A673 (cell line): ENCODE results near the gene ABCA4. TPM values are rescaled to one million over a fixed set of nuclear protein-coding genes. Genes with fewer than 3 reads are reported as not detected.

ENCODE experiments used
- BruUV-seq: library from RNA; stranded (reverse); fragments of 400-500 nt; replicated peaks from 2 replicates; lab custom pipeline; 2021; lab: Mats Ljungman, UMichigan
- CTCF ChIA-PET: fragments of 300-600 bp; sonication (Branson Sonifier 250); formaldehyde crosslinking; loops from one replicate; lab custom pipeline; 2022; ENCODE audit warnings: antibody characterized with exemption; lab: Charles Lee
- POLR2A ChIA-PET: fragments of 300-600 bp; sonication (Branson Sonifier 250); formaldehyde crosslinking; loops from one replicate; lab custom pipeline; 2022; ENCODE audit warnings: antibody characterized with exemption; ENCODE audit not compliant: low non-redundant PET; lab: Charles Lee
- DNase-seq: peaks from one replicate; pipeline ENCODE4 v3.0.0-alpha.2; 2015; ENCODE audit warnings: low spot score
- H3K27ac ChIP-seq: fragments of 200-600 bp; sonication (generic); 2 replicates; pipeline ENCODE4 v1.5.1; 2016; ENCODE audit warnings: mixed run types, low read depth, mild to moderate bottlenecking, mixed read lengths, antibody characterized with exemption, low read length; ENCODE audit not compliant: poor library complexity, severe bottlenecking
- H3K27me3 ChIP-seq: fragments of 200-600 bp; sonication (generic); replicated peaks from 2 replicates; pipeline ENCODE4 v1.6.1; 2017; ENCODE audit warnings: mixed run types, low read depth, mild to moderate bottlenecking, mixed read lengths, antibody characterized with exemption, low read length; ENCODE audit not compliant: insufficient read depth, poor library complexity
- H3K36me3 ChIP-seq: fragments of 200-600 bp; sonication (generic); 2 replicates; pipeline ENCODE4 v1.6.1; 2016; ENCODE audit warnings: mixed run types, mild to moderate bottlenecking, mixed read lengths, antibody characterized with exemption, low read length; ENCODE audit not compliant: insufficient read depth, poor library complexity, severe bottlenecking
- H3K4me1 ChIP-seq: fragments of 200-600 bp; sonication (generic); 2 replicates; pipeline ENCODE4 v1.6.1; 2017; ENCODE audit warnings: mixed run types, mild to moderate bottlenecking, mixed read lengths, antibody characterized with exemption, low read length; ENCODE audit not compliant: insufficient read depth, poor library complexity, severe bottlenecking
- H3K4me3 ChIP-seq: fragments of 200-600 bp; sonication (generic); 2 replicates; pipeline ENCODE4 v1.5.1; 2016; ENCODE audit warnings: low read depth, mixed run types, mild to moderate bottlenecking, mixed read lengths, low read length; ENCODE audit not compliant: poor library complexity, severe bottlenecking
- H3K9me3 ChIP-seq: fragments of 200-600 bp; sonication (generic); 2 replicates; pipeline ENCODE4 v1.6.1; 2016; ENCODE audit warnings: mixed run types, low read depth, mild to moderate bottlenecking, mixed read lengths, antibody characterized with exemption, low read length; ENCODE audit not compliant: poor library complexity, severe bottlenecking
- CTCF ChIP-seq: fragments of 300-800, 200-600 bp; sonication (generic); conservative IDR thresholded peaks from 2 replicates; pipeline ENCODE4 v1.5.1; 2017; ENCODE audit warnings: low read depth, mild to moderate bottlenecking, antibody characterized with exemption, low read length, moderate library complexity, mixed read lengths
- EZH2 ChIP-seq: fragments of 200-600 bp; sonication (generic); IDR thresholded peaks from 2 replicates; pipeline ENCODE4 v1.6.1; 2017; ENCODE audit warnings: borderline replicate concordance, low read depth, mild to moderate bottlenecking, mixed read lengths, antibody characterized with exemption, low read length; ENCODE audit not compliant: poor library complexity, severe bottlenecking
- intact Hi-C: fragments of 100-400 bp; cut with micrococcal nuclease; formaldehyde crosslinking; loops from one replicate; pipeline ENCODE4 v1.10.0; 2022; ENCODE audit not compliant: unreplicated experiment
- total RNA-seq: library from RNA; stranded (reverse); gene quantifications from 2 replicates; pipeline ENCODE4 v1.2.3, GENCODE V29; 2021

ABCA4 gene
- total RNA-seq, 1 experiment from 2014 or later: 0.09 TPM

- Histone ChIP-seq H3K9me3 (no peaks in the 10 kb centered on the region), H3K27me3 (no peaks in the 10 kb centered on the region), H3K4me1 (no peaks in the 10 kb centered on the region), H3K36me3 (no peaks in the 10 kb centered on the region), H3K27ac (no peak overlapping the region), H3K4me3 (no peak overlapping the region)
- ChIA-PET POLR2A (interaction anchor here (0.6 kb wide), 1 partner anchor 154 kb away, joined by 11 read pairs; no protein-coding TSS in a partner anchor), CTCF (no interaction called here)
- DNase-seq: no peak
- TF ChIP-seq CTCF (no peak), EZH2 (no peak)
- intact Hi-C loops: no loop called here
- no TSS peak for BruUV-seq
Observed at GRCh38 chr1:94014087-94014486, 106.9 kb downstream of the ABCA4 start.

- H3K4me1 ChIP-seq: no peaks in the 10 kb centered on the region
- no peaks in the 10 kb centered on the region for H3K27me3 ChIP-seq
- ChIA-PET POLR2A (no interaction called here), CTCF (no interaction called here)
- no peaks in the 10 kb centered on the region for H3K36me3 ChIP-seq
- no peak overlapping the region for H3K4me3 ChIP-seq
- no peak for TF ChIP-seq CTCF
- intact Hi-C loops: no loop called here
- H3K9me3 ChIP-seq: no peaks in the 10 kb centered on the region
- no peak for DNase-seq
- H3K27ac ChIP-seq: no peak overlapping the region
- BruUV-seq: no TSS peak
Observed at GRCh38 chr1:94013367-94013878, 107.5 kb downstream of the ABCA4 start.

GRCh38 chr1:94012708-94013366 lies 108.1 kb downstream of the ABCA4 start:
- Histone ChIP-seq H3K27me3 (no peaks in the 10 kb centered on the region), H3K4me3 (no peak overlapping the region), H3K4me1 (no peaks in the 10 kb centered on the region), H3K36me3 (no peaks in the 10 kb centered on the region), H3K9me3 (no peaks in the 10 kb centered on the region), H3K27ac (no peak overlapping the region)
- BruUV-seq: no TSS peak
- TF ChIP-seq EZH2 (no peak), CTCF (no peak)
- CTCF ChIA-PET: interaction anchor here (1.3 kb wide), 1 partner anchor 13 kb away, joined by 4 read pairs; no protein-coding TSS in a partner anchor
- POLR2A ChIA-PET: no interaction called here
- intact Hi-C loops: no loop called here
- DNase-seq: no peak
